Measurements from ENCODE around the gene PHLDB1.
"Not testable (repeated sequence)": the region's sequence is repeated elsewhere in the genome, so short reads cannot be mapped to it uniquely, and the experiment has no call there.

Gene PHLDB1

GRCh38 chr11:118607401-118608359 lies at the start of gene PHLDB1:
TSS of gene PHLDB1 (plus strand) at chr11:118607615. CDS start at chr11:118613837, 6,222 bp downstream.
- in situ Hi-C loops (cut with HindIII; ENCODE audit: low sequenced_read_pairs) = no loop called here

GRCh38 chr11:118560806-118561205 lies 46.6 kb upstream of the PHLDB1 start:
- in situ Hi-C loops (cut with HindIII; ENCODE audit: low sequenced_read_pairs) = no loop called here

GRCh38 chr11:118565051-118565450 lies 42.4 kb upstream of the PHLDB1 start:
- in situ Hi-C loops (cut with HindIII; ENCODE audit: low sequenced_read_pairs) = no loop called here

- in situ Hi-C loops (cut with HindIII; ENCODE audit: low sequenced_read_pairs) = no loop called here
Observed at GRCh38 chr11:118569670-118570069, 37.7 kb upstream of the PHLDB1 start.

GRCh38 chr11:118570787-118571186 lies 36.6 kb upstream of the PHLDB1 start:
- in situ Hi-C loops (cut with HindIII; ENCODE audit: low sequenced_read_pairs) = no loop called here

GRCh38 chr11:118571701-118572060 lies 35.7 kb upstream of the PHLDB1 start:
- in situ Hi-C loops (cut with HindIII; ENCODE audit: low sequenced_read_pairs) = not testable (repeated sequence)

- in situ Hi-C loops (cut with HindIII; ENCODE audit: low sequenced_read_pairs) = no loop called here
Observed at GRCh38 chr11:118572061-118572980, 35.1 kb upstream of the PHLDB1 start, which contains the start of gene ARCN1. TSS of gene ARCN1 (plus strand) at chr11:118572409. CDS start at chr11:118572548, 139 bp downstream.

- in situ Hi-C loops (cut with HindIII; ENCODE audit: low sequenced_read_pairs) = no loop called here
Observed at GRCh38 chr11:118572981-118573550, 34.3 kb upstream of the PHLDB1 start.

- in situ Hi-C loops (cut with HindIII; ENCODE audit: low sequenced_read_pairs) = no loop called here
Observed at GRCh38 chr11:118574636-118575035, 32.8 kb upstream of the PHLDB1 start.

- in situ Hi-C loops (cut with HindIII; ENCODE audit: low sequenced_read_pairs) = not testable (repeated sequence)
Observed at GRCh38 chr11:118577995-118578394, 29.4 kb upstream of the PHLDB1 start.

- in situ Hi-C loops (cut with HindIII; ENCODE audit: low sequenced_read_pairs) = no loop called here
Observed at GRCh38 chr11:118581057-118581456, 26.4 kb upstream of the PHLDB1 start.

GRCh38 chr11:118587952-118588351 lies 19.5 kb upstream of the PHLDB1 start:
- in situ Hi-C loops (cut with HindIII; ENCODE audit: low sequenced_read_pairs) = no loop called here

- in situ Hi-C loops (cut with HindIII; ENCODE audit: low sequenced_read_pairs) = no loop called here
Observed at GRCh38 chr11:118592616-118593367, 14.6 kb upstream of the PHLDB1 start.

GRCh38 chr11:118594984-118595383 lies 12.4 kb upstream of the PHLDB1 start:
- in situ Hi-C loops (cut with HindIII; ENCODE audit: low sequenced_read_pairs) = not testable (repeated sequence)

GRCh38 chr11:118596224-118597146 lies 10.9 kb upstream of the PHLDB1 start:
- in situ Hi-C loops (cut with HindIII; ENCODE audit: low sequenced_read_pairs) = no loop called here

GRCh38 chr11:118597556-118597955 lies 9.9 kb upstream of the PHLDB1 start:
- in situ Hi-C loops (cut with HindIII; ENCODE audit: low sequenced_read_pairs) = no loop called here

- in situ Hi-C loops (cut with HindIII; ENCODE audit: low sequenced_read_pairs) = no loop called here
Observed at GRCh38 chr11:118602331-118602730, 5.1 kb upstream of the PHLDB1 start.

GRCh38 chr11:118603709-118604108 lies 3.7 kb upstream of the PHLDB1 start:
- in situ Hi-C loops (cut with HindIII; ENCODE audit: low sequenced_read_pairs) = not testable (repeated sequence)

GRCh38 chr11:118604566-118604965 lies 2.8 kb upstream of the PHLDB1 start:
- in situ Hi-C loops (cut with HindIII; ENCODE audit: low sequenced_read_pairs) = no loop called here
